Putamen (tissue), 1 donor: ENCODE data around the gene C17orf113.

Experiments
- DNase-seq: peaks from one replicate; pipeline ENCODE4 v3.0.0-alpha.2; 2016; ENCODE audit warnings: low spot score

Gene C17orf113

GRCh38 chr17:42050393-42051012 is at the start of gene C17orf113:
TSS of gene C17orf113 (minus strand) at chr17:42050601. CDS start at chr17:42043376, 7,225 bp downstream.
- peak; percentile 34 for DNase-seq

GRCh38 chr17:42098730-42099399 is 48.5 kb upstream of the C17orf113 start:
- DNase-seq = no peak

GRCh38 chr17:42097691-42098631 is 47.6 kb upstream of the C17orf113 start, which contains the start of gene ZNF385C:
TSS of gene ZNF385C (minus strand) at chr17:42098473. CDS start at chr17:42063056, 35,417 bp downstream.
- no peak for DNase-seq

GRCh38 chr17:42096360-42097111 is 46.1 kb upstream of the C17orf113 start:
- DNase-seq = no peak

GRCh38 chr17:42094375-42095069 is 44.1 kb upstream of the C17orf113 start:
- DNase-seq = no peak

GRCh38 chr17:42092939-42093338 is 42.5 kb upstream of the C17orf113 start:
- no peak for DNase-seq

GRCh38 chr17:42090964-42091790 is 40.8 kb upstream of the C17orf113 start:
- no peak for DNase-seq

- DNase-seq = no peak
These were observed 38.3 kb upstream of the C17orf113 start for GRCh38 chr17:42088736-42089135.

- peak; percentile 27 for DNase-seq
These were observed 37.6 kb upstream of the C17orf113 start for GRCh38 chr17:42087736-42088705.

GRCh38 chr17:42087042-42087701 is 36.8 kb upstream of the C17orf113 start:
- no peak for DNase-seq

- DNase-seq = no peak
These were observed 31.2 kb upstream of the C17orf113 start for GRCh38 chr17:42081516-42082129.

GRCh38 chr17:42079541-42079940 is 29.1 kb upstream of the C17orf113 start:
- no peak for DNase-seq

GRCh38 chr17:42078396-42079043 is 28.1 kb upstream of the C17orf113 start:
- no peak for DNase-seq

- no peak for DNase-seq
These were observed 27.4 kb upstream of the C17orf113 start for GRCh38 chr17:42077755-42078154.

- no peak for DNase-seq
These were observed 26.6 kb upstream of the C17orf113 start for GRCh38 chr17:42076797-42077559.

- no peak for DNase-seq
These were observed 25.4 kb upstream of the C17orf113 start for GRCh38 chr17:42075789-42076188.
